SJSA1 (cell line): ENCODE measurements around the gene CCKAR. TPM values are rescaled to one million over a fixed set of nuclear protein-coding genes. Genes with fewer than 3 reads are reported as not detected.

Source experiments
- DNase-seq, 2 experiments: peaks; one replicate each; pipeline ENCODE4 v3.0.0-alpha.2; 2015 to 2020; ENCODE audit warnings: low spot score in 2 of 2, low read depth in 1 of 2
- H3K27ac ChIP-seq: fragments of 250-450 bp; sonication (Bioruptor Pico); 2 replicates; pipeline ENCODE4 v1.5.1; 2020; ENCODE audit warnings: mild to moderate bottlenecking, moderate library complexity
- H3K27me3 ChIP-seq: fragments of 250-450 bp; sonication (Bioruptor Pico); replicated peaks from 2 replicates; pipeline ENCODE4 v1.5.1; 2020; ENCODE audit warnings: mild to moderate bottlenecking, moderate library complexity
- H3K36me3 ChIP-seq: fragments of 250-450 bp; sonication (Bioruptor Pico); 2 replicates; pipeline ENCODE4 v1.5.1; 2020; ENCODE audit warnings: mild to moderate bottlenecking
- H3K4me1 ChIP-seq: fragments of 250-450 bp; sonication (Bioruptor Pico); replicated peaks from 2 replicates; pipeline ENCODE4 v1.6.1; 2021; ENCODE audit warnings: mild to moderate bottlenecking
- H3K4me3 ChIP-seq: fragments of 250-450 bp; sonication (Bioruptor Pico); 2 replicates; pipeline ENCODE4 v1.5.1; 2020; ENCODE audit warnings: mild to moderate bottlenecking
- H3K9me3 ChIP-seq: fragments of 250-450 bp; sonication (Bioruptor Pico); replicated peaks from 2 replicates; pipeline ENCODE4 v1.5.1; 2020; ENCODE audit warnings: mild to moderate bottlenecking
- total RNA-seq: library from RNA; depleted of rRNA; stranded (reverse); fragments of >200 nt; shearing (Covaris generic); gene quantifications from 2 replicates; pipeline ENCODE4 v1.2.3, GENCODE V29; 2014; rRNA removed

The CCKAR gene
- not detected in 2 replicates for total RNA-seq

DNA sequence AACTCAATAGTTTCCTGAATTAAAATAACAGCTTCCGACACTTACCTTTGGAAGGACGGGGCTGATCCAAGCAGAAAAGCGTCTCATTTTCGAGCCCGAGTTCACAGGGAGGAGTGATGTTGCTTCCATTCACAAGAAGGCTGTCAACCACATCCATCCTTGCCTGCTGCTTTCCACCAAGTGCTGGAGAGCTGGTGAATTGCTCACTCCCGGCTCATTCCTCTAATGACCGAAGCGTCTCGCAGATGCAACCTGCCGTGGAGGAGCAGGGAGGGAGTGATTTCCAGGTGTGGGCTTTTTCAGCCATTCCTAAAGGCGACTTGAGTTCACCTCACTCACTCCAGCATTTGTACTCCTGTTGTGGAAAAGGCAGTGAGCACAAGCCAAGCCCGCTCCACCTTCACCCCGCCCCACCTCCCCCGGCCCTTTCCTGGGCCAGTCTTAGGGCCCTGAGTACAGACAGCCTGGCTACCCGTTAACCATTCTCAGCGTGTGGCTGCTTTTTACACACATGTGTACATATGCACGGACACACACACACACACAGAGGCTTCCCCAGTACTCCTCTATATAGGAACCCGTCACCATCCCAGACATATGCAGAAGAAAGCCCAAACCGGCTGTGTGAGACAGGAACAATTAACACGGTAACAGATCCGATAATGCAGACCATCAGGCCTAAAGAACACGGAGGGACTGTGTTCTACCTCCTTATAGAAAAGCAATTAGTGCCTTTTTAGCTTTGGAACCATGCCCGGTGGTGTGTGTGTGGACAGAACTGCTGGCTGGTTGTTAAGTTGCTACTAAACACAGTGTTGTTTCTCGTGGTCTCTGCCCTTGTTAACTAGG lies at the start of gene CCKAR:
TSS of gene CCKAR (minus strand) at position 374 of the 849 bp plus-strand sequence. CDS start at position 157, 217 bp downstream.
- no peak within 1 kb of the TSS for H3K27ac ChIP-seq

DNA sequence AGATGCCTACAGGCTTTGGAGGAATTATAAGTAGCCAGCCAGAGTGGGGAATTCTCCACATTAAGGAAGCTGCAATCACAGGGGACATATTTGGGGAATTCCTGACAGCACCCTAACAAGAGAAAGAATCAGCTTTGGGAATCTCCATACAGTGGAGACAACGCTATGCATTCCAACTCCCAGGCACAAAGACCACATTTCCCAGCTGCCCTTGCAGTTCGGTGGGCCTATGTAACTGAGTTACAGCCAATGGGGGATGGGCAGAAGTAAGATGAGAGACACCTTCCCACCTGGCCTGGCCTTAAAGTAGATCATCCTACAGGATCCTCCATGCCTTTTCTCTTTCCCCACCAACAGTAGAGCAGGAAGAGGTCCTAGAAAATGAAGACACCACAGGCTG lies 43.4 kb upstream of the CCKAR start:
- no peak overlapping the region for H3K4me3 ChIP-seq
- no peak for DNase-seq
- no peak overlapping the region for H3K27ac ChIP-seq
- H3K36me3 ChIP-seq = no peaks in the 10 kb centered on the region
- H3K4me1 ChIP-seq = 0 out of 2 replicates have a peak, but pooled peaks cover 4% of the 10 kb centered on the region
- H3K27me3 ChIP-seq = no peaks in the 10 kb centered on the region
- H3K9me3 ChIP-seq = no peaks in the 10 kb centered on the region

More for the DNA sequence above, at the start of gene CCKAR:
- H3K9me3 ChIP-seq = no peaks in the 10 kb centered on the region
- H3K36me3 ChIP-seq = no peaks in the 10 kb centered on the region
- DNase-seq = no peak
- no peaks in the 10 kb centered on the region for H3K4me1 ChIP-seq
- H3K27me3 ChIP-seq = no peaks in the 10 kb centered on the region
- H3K4me3 ChIP-seq = no peak within 1 kb of the TSS

- DNase-seq = no peak
- H3K27ac ChIP-seq = no peak overlapping the region
- H3K9me3 ChIP-seq = no peaks in the 10 kb centered on the region
- no peaks in the 10 kb centered on the region for H3K36me3 ChIP-seq
- H3K27me3 ChIP-seq = no peaks in the 10 kb centered on the region
- H3K4me1 ChIP-seq = 0 out of 2 replicates have a peak, but pooled peaks cover 4% of the 10 kb centered on the region
- H3K4me3 ChIP-seq = no peak overlapping the region
These were observed 41.3 kb upstream of the CCKAR start for GRCh38 chr4:26531491-26532116.

DNA sequence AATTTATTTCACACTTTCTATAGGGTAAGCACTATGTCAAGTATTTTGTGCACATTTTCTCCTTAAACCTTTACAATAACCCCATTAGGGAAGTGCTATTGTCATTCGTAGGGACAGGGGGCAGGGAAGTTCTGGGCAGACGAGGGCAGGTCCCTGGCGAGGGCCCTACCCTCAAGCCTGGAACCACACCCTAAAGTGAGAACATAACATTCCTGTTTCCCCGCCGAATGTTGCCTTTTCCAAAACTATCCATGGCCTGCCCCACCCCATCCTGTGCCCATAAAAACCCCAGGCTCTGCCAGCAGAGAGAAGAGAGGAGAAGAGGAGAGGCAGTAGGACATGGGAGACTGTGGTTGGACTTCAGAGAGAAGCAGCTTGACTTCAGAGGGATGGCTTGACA lies 39.8 kb upstream of the CCKAR start:
- H3K36me3 ChIP-seq = no peaks in the 10 kb centered on the region
- peaks cover 10% of the 10 kb centered on the region for H3K4me1 ChIP-seq
- no peak overlapping the region for H3K27ac ChIP-seq
- no peaks in the 10 kb centered on the region for H3K9me3 ChIP-seq
- no peak for DNase-seq
- H3K27me3 ChIP-seq = no peaks in the 10 kb centered on the region
- H3K4me3 ChIP-seq = no peak overlapping the region

- no peak overlapping the region for H3K27ac ChIP-seq
These were observed 39.2 kb upstream of the CCKAR start for GRCh38 chr4:26529479-26529878.

DNA sequence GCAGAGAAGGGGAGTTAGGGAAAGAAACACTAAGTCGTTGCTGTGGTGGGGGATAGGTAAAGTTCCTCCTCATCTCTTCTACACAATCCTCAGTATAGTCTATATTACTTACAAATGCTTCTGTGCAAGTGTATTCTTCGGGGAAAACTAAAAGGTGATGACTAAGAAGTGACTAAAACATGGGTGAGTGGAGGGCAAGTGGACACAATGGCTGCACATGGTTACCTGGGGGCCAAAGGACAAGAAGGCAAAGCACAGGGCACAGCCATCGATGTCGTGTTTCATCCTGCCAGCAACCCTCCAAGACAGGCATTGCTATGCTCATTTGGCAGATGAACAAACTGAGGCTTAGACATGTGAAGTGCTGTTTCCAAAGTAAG lies 35.5 kb upstream of the CCKAR start:
- H3K4me1 ChIP-seq = peaks cover 13% of the 10 kb centered on the region
- H3K27ac ChIP-seq = no peak overlapping the region
- DNase-seq = no peak
- no peaks in the 10 kb centered on the region for H3K9me3 ChIP-seq
- H3K36me3 ChIP-seq = no peaks in the 10 kb centered on the region
- no peaks in the 10 kb centered on the region for H3K27me3 ChIP-seq
- no peak overlapping the region for H3K4me3 ChIP-seq

More at GRCh38 chr4:26529479-26529878, 39.2 kb upstream of the CCKAR start:
- DNase-seq = no peak
- peaks cover 12% of the 10 kb centered on the region for H3K4me1 ChIP-seq
- no peak overlapping the region for H3K4me3 ChIP-seq
- no peaks in the 10 kb centered on the region for H3K36me3 ChIP-seq
- H3K9me3 ChIP-seq = no peaks in the 10 kb centered on the region
- no peaks in the 10 kb centered on the region for H3K27me3 ChIP-seq

DNA sequence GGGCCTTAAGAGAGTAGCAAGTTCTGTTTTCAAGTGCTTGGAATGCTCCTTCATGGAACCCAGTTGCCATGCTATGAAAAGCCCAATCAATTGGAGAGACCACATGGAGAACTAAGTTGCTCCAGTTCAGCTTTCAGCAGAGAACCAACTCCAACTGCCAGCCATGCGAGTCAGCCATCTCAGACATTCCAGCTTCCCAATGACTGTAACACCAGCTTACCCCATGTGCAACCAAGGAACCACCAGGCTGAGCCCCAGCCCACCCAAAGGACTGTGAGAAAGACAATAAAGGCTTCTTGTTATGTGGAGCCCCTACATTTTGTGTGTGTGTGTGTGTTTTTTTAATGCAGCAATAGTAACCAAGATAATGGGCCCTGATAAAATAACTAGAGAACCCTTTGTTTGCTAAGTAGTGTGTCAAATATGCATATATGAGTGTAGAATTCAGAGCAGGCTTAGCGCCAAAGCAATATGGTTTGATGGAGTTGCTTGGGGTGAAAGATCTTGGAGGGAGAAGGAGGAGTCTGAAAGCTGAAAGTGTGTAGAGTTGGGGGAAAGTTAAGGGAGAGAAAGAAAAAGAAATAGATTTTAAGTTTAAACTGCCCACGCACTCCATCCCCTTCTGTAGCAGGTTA lies 35.0 kb upstream of the CCKAR start:
- Histone ChIP-seq H3K4me1 (peaks cover 13% of the 10 kb centered on the region), H3K9me3 (no peaks in the 10 kb centered on the region), H3K36me3 (no peaks in the 10 kb centered on the region), H3K27me3 (no peaks in the 10 kb centered on the region), H3K4me3 (no peak overlapping the region), H3K27ac (no peak overlapping the region)
- DNase-seq = peak; percentile 14 to 43

DNA sequence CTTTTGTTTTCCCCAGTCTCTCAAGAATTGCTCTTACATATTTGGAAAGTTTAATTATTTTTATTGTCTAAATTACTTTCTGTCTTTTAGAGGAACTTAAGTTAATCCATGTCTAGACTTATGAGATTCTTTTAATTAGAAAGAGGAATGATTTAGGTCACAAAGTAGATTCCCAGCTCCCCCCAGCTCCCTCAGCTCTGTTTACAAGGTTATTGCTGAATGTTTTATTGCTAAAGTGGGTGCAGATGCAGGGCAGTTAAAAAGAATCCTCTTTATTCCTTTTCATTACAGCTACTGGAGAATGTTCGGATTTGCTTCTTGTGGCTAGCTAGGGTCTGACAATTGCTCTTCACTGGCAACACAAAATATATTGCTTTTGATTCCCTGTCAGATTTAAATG lies 33.7 kb upstream of the CCKAR start:
- peaks cover 13% of the 10 kb centered on the region for H3K4me1 ChIP-seq
- H3K36me3 ChIP-seq = no peaks in the 10 kb centered on the region
- H3K9me3 ChIP-seq = no peaks in the 10 kb centered on the region
- H3K27ac ChIP-seq = no peak overlapping the region
- no peak for DNase-seq
- H3K4me3 ChIP-seq = no peak overlapping the region
- no peaks in the 10 kb centered on the region for H3K27me3 ChIP-seq

- Histone ChIP-seq H3K4me3 (no peak overlapping the region), H3K27ac (no peak overlapping the region)
These were observed 32.2 kb upstream of the CCKAR start for GRCh38 chr4:26522478-26522877.

GRCh38 chr4:26520728-26521450 lies 30.6 kb upstream of the CCKAR start:
- no peaks in the 10 kb centered on the region for H3K27me3 ChIP-seq
- no peaks in the 10 kb centered on the region for H3K9me3 ChIP-seq
- no peak for DNase-seq
- peaks cover 13% of the 10 kb centered on the region for H3K4me1 ChIP-seq
- no peaks in the 10 kb centered on the region for H3K36me3 ChIP-seq
- no peak overlapping the region for H3K4me3 ChIP-seq
- no peak overlapping the region for H3K27ac ChIP-seq

More at GRCh38 chr4:26522478-26522877, 32.2 kb upstream of the CCKAR start:
- no peaks in the 10 kb centered on the region for H3K36me3 ChIP-seq
- no peaks in the 10 kb centered on the region for H3K9me3 ChIP-seq
- H3K4me1 ChIP-seq = peaks cover 13% of the 10 kb centered on the region
- H3K27me3 ChIP-seq = no peaks in the 10 kb centered on the region
- DNase-seq = peak in 1 of 2 experiments; percentile 14

DNA sequence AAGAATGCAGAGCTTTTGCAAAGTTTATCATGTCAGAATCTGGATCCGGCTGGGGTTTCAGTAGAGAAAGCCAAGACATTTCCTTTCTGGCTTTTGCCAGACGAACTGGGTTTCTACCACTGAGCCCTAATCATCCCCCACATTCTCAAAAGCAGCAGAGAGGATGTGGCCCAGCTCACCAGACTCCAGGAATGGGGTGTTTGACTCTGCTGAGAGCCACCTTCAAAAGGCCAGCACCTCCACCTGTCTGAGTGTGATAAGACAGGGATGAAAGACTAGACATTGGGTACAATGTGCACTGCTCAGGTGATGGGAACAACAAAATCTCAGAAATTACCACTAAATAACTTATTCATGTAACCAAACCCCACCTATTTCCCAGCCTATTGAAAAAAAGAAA lies 25.7 kb upstream of the CCKAR start:
- no peaks in the 10 kb centered on the region for H3K9me3 ChIP-seq
- DNase-seq = no peak
- H3K27me3 ChIP-seq = no peaks in the 10 kb centered on the region
- H3K4me1 ChIP-seq = no peaks in the 10 kb centered on the region
- H3K36me3 ChIP-seq = no peaks in the 10 kb centered on the region
- no peak overlapping the region for H3K27ac ChIP-seq
- no peak overlapping the region for H3K4me3 ChIP-seq

DNA sequence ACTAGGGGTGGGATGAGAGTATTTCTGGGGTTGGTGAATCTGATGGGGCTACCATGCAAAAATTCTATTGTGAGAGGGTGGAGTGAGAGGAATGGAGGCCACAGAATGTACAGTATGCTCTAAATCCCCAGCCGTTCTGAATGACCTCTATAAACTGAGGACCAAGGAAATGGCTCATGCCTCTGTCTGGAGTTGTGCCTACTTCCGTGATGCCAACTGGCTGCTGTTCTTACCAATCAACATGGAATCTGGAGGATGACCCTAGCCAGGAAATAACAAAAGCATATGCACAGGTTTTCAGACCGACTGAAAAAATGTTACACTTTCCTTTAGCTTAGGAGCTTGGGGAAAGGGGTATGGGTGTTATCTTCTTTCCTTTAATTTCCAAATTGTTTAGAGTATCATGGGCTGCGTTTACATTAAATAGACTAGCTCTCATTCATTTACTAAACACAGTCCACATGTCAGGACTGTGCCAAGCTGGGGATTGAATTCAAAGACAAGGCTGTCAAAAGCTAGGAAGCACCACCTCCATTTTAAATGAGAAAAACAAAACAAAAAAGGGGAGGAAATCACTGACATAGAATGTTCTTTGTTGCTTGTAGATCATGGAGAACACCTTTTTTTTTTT lies 20.2 kb upstream of the CCKAR start:
- Histone ChIP-seq H3K27ac (no peak overlapping the region), H3K4me3 (no peak overlapping the region), H3K9me3 (no peaks in the 10 kb centered on the region), H3K4me1 (no peaks in the 10 kb centered on the region), H3K27me3 (no peaks in the 10 kb centered on the region), H3K36me3 (no peaks in the 10 kb centered on the region)
- DNase-seq = no peak

DNA sequence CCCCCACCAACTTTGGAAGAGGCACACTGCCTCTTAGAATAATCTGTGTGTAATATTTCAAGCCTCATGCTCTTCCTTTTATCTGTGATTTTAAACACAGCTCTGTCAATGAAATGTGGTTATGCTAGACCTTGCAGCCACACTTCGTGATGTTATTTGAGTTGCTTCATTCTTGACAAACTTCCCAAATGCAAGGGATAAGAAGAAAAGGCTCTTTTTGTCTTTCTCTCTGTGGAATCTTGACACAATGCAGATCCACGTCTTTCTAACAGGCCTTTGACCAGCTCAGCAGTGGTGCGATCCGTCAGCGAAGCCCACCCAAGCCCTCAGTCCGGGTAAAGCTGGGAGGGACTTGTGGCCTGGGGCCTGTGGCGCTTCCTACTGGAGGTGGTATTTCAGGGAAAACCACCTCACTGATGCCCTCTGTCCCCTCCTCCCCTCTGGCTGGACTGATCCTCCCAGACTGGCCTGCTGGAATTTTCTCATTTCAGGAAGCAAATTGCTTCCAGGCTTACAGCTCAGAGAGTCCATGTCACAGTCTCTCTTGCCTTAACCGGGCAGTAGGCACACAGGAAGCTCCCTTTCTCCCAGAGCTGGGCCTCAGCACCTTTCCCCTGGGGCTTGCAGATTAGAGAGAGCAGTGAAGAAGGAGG lies 19.5 kb upstream of the CCKAR start:
- Histone ChIP-seq H3K27ac (no peak overlapping the region), H3K4me3 (no peak overlapping the region), H3K36me3 (no peaks in the 10 kb centered on the region), H3K4me1 (no peaks in the 10 kb centered on the region), H3K27me3 (no peaks in the 10 kb centered on the region), H3K9me3 (no peaks in the 10 kb centered on the region)
- DNase-seq = no peak
